Fibroblast of the conjunctiva (primary cell): ENCODE results near the gene SRP9.
"Not testable (repeated sequence)": the region's sequence is repeated elsewhere in the genome, so short reads cannot be mapped to it uniquely, and the experiment has no call there.

Source experiments
- DNase-seq: peaks from one replicate; pipeline ENCODE4 v3.0.0-alpha.2; 2010; ENCODE audit warnings: low read depth

SRP9 gene

DNA sequence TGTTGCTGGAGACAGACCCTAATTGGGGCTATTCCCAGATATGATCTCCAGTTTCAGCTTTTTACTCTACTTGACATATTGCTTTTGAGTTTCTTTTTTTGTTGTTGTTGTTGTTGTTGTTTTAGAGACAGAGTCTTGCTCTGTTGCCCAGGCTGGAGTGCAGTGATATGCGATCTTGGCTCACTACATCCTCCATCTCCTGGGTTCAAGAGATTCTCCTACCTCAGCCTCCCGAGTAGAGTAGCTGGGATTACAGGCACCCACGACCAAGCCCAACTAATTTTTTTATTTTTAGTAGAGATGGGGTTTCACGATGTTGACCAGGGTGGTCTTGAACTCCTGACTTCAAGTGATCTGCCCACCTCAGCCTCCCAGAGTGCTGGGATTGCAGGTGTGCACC is 1.3 kb upstream of the SRP9 start:
- no peak for DNase-seq

DNA sequence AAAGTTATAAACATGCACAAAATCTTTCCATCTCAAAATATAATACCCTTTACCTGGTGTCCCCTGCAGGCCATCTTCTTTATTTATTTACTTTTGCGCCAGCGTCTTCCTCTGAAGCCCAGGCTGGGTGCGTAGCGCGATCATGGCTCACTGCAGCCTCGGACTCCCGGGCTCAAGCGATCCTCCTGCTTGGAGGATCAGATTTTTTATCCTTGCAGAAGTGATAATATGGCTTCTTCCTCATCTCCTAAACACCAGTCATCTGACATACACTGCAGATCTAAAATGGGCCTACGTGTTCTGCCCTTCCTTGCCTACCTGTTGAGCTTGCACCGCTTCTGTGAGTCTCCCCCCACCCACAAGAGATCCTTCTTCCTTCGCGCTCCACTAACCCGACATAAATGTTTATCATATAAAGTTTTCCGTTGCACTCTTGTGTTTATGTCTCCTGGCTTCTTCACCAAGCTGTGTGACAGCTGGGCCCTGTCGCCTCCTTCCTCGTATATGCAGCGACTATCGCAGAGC is 506 bp upstream of the SRP9 start:
- no peak for DNase-seq

DNA sequence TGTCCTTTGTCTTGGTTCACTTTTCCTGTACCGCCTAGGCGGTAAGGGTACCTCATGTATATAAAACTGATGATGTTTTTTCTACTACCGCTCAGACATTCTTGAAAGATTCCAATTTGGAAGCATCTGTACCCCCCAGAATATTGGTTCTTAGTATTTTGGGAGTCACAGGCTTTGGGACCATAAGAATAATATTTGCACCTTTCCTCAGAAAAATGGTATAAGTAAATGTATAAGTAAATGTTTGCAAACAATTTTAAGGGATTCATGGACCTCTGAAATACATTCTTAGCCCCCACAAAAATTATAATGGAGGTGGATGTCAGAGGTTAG is 677 bp downstream of the SRP9 start:
- DNase-seq: no peak

DNA sequence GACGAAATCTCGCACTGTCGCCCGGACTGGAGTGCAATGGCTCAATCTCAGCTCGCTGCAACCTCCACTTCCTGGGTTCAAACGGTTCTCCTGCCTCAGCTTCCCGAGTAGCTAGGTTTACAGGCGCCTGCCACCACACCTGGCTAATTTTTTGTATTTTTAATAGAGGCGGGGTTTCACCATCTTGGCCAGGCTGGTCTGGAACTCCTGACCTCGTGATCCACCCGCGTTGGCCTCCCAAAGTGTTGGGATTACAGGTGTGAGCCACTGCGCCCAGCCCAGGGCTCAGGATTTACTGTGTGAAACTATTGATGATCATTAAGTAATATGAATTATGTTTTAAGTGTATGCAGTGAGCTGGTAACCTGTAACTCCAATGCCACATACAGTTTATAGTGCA is 1.5 kb downstream of the SRP9 start:
- DNase-seq: not testable (repeated sequence)

DNA sequence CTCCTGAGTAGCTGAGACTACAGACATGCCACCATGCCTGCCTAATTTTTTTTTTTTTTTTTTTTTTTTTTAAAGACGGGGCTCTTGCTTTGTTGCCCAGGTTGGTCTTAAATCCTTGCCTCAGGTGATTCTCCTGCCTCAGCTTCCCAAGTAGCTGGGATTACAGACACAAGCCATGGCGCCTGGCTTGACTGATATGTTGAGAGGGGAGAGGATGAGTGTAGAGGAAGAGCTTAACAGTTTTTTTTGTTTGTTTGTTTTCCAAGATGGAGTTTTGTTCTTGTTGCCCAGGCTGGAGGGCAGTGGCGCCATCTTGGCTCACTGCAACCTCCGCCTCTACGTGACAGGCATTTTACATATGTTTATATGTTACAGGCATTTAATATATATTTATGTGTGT is 2.5 kb downstream of the SRP9 start:
- no peak for DNase-seq

DNA sequence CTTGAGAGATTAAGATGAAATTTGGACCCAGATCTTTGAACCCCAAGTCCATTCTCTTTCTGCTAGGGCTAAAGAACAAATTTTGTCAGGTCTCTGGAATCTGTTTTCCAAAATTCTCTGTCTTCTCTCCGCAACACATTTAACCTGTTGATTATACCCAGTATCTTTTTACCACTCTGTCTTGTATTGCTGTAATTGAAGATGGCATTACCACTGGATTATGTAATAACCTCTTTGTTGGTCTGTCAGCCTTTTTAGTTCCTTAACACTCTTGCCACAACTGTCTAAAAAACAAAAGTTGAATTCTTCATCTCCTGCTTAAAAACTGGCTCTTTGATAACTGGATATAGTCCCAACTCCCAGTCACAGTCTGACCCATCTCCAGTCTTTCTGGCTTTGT is 3.0 kb downstream of the SRP9 start:
- DNase-seq: no peak

DNA sequence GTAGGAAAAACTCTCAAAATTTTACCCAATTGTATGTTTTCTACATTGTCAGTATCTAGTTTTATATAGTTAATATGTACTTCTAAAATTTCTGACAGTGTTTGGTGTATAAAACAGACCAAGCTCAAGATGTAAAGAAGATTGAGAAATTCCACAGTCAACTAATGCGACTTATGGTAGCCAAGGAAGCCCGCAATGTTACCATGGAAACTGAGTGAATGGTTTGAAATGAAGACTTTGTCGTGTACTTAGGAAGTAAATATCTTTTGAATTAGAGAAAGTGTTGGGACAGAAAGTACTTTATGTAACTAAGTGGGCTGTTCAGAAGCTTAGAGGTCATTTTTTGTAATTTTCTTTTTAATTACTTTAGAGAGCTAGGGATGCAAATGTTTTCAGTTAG is 11.5 kb downstream of the SRP9 start:
- DNase-seq: not testable (repeated sequence)

DNA sequence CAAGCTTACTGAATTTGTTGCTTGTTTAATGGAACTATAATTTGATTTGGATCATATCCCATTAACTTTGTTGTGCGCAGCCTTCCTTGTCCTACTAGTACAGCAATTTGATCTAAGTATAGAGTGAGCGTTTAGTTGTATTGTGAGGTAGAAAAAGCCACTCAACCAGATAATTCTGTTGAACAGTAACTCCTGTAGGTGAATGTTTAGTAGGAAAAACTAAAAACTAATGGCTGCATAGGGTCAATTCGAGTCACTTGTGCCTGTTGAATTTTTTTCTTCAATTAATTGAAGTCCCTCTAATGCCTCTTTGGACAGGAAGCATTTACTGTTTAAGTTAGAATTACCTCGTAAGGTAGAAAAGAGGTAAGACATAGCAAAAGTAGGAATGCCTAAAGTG is 17.3 kb downstream of the SRP9 start:
- DNase-seq: no peak

DNA sequence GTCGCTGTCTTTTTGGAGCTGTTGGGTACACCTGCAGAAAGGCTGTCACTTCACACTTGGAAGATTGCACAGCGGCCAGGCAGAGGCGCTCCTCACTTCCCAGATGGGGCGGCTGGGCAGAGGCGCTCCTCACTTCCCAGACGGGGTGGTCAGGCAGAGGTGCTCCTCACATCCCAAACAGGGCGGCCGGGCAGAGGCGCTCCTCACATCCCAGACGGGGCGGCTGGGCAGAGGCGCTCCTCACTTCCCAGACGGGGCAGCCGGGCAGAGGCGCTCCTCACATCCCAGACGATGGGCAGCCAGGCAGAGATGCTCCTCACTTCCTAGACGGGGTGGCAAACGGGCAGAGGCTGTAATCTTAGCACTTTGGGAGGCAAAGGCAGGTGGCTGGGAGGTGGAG is 18.5 kb downstream of the SRP9 start:
- DNase-seq: not testable (repeated sequence)

DNA sequence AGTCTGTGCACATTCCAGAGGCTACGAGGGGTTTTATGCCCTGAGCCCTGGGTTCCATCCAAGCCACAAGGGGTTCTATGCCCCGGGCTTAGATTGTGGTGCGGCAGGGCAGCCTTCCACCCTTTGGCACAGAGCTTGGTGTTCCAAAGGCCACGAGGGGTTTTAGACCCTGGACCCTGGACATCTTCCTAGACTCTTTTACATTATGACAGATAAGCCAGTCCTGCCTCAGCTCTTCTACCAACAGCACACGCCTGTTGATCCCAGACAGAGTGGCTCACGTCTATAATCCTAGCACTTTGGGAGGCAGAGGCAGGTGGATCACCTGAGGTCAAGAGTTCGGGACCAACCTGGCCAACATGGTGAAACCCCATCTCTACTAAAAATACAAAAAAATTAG is 23.5 kb downstream of the SRP9 start:
- DNase-seq: not testable (repeated sequence)

DNA sequence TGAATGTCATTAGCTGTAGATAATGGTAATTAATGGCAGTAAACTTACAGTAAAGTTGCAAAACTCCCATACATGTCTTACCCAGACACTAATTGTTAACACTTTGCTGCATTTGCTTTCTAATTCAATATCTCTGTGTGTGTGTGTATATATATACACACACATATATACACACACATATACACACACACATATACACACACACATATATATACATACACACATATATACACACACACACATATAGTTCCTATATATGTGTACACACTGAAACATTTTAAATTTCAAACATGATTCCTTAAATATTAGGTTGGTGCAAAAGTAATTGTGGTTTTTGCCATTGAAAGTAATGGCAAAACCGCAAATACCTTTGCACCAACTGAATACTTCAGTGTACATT is 28.6 kb downstream of the SRP9 start:
- no peak for DNase-seq

DNA sequence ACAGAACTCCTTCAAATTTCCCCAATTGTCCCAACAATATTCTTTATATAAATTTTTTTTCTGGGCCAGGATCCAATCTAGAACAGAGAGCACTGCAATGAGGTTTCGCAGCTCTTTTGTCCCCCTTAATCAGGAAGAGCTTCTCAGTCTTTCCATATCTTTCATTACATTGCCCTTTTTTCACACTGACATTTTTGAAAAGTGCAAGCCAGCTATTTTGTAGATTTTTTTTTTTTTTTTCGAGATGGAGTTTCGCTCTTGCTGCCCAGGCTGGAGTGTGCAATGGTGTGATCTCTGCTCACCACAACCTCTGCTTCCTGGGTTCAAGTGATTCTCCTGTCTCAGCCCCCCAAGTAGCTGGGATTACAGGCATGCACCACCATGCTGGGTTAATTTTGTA is 29.1 kb downstream of the SRP9 start:
- not testable (repeated sequence) for DNase-seq

DNA sequence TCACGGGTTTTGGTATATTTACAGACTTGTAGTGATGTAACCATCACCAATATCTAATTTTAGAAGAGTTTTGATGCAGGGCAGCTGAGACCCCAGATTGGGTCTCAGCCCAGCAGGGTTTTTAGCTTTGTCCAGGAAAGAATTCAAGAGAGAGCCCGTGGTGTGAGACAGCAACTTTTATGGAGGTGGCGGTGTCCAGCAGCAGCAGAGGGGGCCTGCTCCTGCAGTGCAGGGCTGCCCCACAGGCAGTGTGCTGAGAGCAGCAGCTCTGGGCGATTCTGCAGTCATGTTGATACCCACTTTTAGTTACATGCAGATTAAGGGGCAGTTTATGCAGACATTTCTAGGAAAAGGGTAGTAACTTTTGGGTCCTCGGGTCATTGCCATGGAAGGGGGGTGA is 30.5 kb downstream of the SRP9 start:
- no peak for DNase-seq

DNA sequence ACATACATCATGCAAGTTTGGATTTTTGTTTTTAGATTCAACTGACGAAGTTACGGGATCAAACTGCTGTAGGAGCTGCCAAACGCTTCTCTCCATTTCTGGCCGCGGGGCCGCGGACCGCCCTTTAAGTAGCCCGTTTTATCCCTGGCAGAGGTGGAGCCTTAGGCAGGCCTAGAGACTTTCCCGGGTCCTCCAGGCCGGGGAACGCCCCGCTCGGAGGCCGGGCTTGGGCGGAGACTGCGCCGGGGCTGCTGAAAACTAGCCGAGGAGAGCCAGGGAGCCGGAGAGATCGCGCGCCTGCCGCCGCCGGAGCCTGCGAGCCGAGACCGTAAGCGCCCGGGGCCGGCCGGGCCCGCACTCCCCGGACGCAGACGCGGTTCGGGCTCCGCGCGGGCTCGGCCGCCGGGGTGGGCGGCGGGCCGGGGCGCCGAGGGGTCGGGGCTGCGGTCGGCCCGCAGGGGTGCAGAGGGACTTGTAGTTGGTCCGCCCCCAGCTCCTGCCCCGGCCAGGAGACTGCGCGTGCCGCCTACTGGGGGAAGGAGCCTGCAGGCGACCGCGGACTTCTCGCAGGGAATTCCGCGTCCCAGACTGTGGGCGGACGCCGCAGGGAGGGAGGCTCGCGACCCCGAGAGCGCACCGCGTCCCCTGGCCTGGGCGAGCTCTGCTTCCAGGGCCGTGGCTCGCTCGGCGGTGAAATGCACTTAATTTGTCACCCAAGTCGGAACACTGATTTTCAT is 32.4 kb downstream of the SRP9 start, which contains the start of gene EPHX1:
EPHX1 (plus strand) TSS at position 283 of the 737 bp plus-strand sequence. CDS start 18,606 bp downstream, outside the sequence.
- DNase-seq: peak; percentile 75

DNA sequence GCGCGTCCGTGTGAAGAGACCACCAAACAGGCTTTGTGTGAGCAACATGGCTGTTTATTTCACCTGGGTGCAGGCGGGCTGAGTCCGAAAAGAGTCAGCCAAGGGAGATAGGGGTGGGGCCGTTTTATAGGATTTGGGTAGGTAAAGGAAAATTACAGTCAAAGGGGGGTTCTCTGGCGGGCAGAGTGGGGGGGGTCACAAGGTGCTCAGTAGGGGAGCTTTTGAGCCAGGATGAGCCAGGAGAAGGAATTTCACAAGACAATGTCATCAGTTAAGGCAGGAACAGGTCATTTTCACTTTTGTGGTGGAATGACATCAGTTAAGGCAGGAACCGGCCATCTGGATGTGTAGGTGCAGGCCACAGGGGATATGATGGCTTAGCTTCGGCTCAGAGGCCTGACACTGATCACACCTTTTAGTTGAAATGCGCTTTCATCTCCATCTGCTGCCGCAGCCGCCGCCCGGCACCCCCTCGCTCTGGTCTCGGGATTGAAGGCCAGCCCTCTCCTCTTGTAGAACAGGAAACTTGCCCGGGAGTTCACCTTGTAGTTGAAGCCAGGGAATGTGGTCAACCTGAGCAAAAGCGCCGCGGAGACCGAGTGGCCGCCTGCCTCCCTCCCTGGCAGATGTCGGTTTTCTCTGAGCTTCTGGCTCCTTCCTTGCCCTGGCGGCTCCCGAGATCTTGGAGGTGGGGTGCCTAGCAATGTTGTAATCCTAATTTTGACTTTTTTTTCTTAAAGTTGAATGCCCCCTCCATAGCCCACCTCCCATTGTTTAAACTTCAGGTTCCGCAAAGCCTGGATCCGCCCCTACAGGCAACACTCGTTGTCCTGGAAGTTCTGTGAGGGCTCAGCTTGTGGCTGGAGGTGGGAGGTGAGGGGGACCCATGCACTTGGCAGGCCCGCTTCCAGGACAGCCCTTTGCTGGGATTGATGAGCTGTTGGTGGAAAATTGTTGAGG is 33.2 kb downstream of the SRP9 start:
- not testable (repeated sequence) for DNase-seq

DNA sequence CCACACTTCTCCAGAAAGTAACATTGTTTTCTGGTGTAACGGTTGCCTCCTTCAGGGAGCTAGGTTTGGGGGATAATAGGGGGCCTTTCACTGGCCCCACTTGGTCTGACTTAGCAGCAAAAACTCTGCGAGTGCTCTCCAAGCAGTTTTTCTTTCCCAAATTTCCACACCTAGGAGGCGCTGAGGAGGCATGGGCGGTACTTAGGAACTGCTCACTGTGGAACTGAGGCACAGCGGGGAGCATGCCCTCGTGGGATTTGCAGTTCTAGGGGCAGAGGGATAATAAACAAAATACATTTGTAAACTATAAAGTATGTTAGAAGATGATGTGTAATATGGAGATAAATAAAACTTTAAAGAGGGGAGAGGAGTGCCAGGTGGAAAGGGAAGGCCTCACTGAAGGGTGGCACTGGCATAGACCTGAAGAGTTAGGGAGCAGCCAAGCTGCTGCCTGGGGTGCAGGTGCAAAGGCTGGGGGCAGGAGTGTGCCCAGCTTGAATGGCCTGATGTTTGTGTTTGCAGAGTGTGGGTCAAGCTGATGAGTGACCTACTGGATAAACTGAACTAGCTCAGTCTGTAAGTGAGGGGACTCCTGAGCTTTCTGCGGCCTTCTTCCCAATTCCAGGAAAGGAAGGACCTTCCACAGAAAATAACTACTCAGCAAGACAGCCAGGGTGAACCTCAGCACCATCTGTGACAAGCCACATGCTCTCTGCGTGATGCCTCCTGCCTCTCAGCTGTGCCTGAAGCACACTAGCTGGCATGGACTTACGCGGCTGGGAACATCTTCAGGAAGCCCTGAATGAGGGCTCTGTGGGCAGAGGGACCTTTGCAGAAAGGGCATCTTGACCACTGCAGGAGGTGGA is 34.2 kb downstream of the SRP9 start:
- DNase-seq: no peak

DNA sequence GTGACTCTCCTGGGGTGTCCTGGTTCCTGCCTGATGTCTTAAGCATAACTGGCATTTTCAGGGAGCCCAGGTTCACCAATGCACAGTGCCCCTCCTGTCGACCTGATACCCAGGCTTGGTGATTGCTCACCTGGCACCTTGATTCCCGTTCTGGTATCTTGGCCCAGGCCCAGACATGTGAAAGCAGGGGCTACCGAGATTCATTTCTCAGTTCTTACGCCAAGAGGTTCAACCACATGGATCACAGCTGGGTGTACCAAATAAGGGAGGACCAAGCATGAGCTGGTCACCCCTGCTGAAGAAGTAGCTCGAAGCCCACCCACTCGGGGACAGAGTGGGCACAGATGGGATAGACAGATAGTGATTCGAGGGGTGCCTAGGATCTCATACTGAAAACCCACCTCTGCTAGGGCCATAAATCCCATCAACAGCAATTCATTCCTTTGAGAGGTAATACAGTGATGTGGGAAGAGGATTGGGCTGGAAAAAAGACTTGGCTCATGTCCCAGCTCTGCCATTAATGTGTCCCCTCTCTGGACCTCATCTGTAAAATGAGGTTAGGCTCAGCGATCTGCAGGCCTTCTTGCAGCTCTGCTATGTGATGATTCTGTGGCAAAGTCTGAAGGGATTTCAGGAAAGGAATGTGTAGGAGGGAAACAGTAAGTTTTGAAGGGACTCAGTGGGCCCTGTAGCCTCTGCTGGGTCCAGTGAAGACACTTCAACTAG is 35.0 kb downstream of the SRP9 start:
- no peak for DNase-seq

DNA sequence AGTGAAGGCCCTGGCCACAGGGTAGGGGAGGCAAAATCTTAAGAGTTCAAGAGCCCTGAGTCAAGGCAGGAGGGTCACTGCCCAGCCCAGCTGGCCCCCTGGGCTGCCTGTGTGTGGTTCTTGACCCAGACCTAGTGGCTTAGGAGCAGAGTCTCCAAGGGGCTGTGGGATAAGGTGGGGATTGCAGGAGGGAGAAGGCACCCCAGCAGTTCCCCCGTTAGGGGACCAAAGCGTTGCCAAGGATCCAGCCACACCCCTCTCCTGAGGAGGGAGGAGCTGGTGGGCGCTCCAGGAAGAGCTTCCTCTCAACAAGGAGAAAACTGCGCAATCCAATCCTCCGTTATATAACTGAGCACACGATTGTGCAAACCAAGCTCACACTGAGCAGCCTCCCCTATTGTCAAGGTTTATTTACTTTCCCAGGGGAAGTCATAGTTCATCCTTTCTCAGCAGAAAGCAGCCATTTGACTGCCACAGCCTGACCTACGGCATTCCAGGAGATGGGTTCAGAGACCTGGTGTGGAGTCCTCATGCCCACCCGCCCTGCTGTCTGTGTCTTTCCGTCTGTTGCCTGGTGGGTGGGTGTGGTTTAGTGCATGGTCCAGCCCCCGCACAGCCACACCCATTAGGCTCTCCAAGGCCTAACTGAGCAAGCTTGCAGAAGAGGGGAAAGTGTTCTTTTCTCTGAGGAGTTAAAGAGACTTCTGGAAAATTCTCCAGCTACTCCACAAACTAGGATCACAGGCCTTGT is 35.8 kb downstream of the SRP9 start:
- peak; percentile 33 for DNase-seq

DNA sequence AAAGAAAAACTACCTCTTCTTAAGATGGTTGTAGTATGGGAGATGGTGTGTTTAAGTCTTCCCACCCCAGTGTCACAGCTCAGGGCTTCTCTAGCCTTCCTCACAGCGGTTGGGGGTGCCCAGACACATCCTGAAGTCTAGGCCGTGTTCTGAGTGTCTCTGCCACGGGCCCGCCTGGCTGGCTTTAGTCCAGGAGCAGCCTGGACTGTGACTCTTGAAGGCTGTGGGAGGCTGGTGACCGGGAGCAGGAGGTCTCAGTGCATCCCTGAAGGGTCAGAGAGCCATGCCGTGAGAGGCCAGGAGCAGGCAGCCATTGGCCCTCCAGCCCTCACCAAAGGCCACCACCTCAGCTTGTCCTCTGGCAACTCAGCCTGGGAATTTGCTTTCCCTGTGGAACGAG is 36.8 kb downstream of the SRP9 start:
- no peak for DNase-seq

DNA sequence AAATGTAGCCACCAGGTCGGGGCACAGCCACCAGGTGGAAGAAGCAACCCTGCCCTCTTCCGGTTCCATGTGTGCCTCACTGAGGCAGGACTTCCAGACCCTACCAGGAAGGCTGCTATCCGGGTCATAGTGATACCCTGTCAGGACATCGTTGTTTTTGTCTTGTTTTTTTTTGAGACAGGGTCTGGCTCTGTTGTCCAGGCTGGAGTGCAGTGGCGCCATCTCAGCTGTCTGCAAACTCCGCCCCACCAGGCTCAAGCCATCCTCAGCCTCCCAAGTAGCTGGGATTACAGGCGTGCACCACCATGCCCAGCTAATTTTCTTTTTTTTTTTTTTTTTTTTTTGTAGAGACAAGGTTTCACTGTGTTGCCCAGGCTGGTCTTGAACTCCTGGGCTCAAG is 37.5 kb downstream of the SRP9 start:
- DNase-seq: not testable (repeated sequence)
